ENCODE data around the gene C19orf38. TPM values are rescaled to one million over a fixed set of nuclear protein-coding genes. Genes with fewer than 3 reads are reported as not detected.

Gene C19orf38
- polyA plus RNA-seq, 1 donor from 2014 or later = 6.5 TPM

DNA sequence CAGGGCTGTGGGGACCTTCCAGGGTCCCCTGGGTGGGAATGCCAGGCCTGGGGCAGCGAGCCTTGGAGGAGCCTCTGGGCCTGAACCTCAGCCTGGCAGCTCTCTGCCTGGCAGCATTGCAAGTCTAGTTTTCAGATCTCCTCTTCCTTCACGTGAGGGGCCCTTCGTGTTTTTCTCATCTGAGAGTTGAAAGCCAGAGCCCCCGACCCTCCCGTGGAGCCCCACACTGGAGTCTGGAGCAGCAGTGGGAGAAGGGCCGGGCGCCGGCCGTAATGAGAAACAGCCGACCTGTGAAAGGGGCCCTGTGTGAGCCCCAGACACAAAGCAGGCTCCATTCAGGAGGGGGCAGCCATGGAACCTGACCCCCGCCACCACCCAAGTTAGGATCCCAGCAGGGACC lies 31.5 kb upstream of the C19orf38 start:
- no peaks in the 10 kb centered on the region for H3K9me3 Mint-ChIP-seq
- no peaks in the 10 kb centered on the region for H3K27me3 Mint-ChIP-seq
- H3K4me3 Mint-ChIP-seq = no peak overlapping the region
- H3K36me3 Mint-ChIP-seq = peaks cover 8% of the 10 kb centered on the region
- H3K4me1 Mint-ChIP-seq = peaks cover 0 to 5% (median 2%) of the 10 kb centered on the region in 3 donors
- no peak overlapping the region for H3K27ac Mint-ChIP-seq

DNA sequence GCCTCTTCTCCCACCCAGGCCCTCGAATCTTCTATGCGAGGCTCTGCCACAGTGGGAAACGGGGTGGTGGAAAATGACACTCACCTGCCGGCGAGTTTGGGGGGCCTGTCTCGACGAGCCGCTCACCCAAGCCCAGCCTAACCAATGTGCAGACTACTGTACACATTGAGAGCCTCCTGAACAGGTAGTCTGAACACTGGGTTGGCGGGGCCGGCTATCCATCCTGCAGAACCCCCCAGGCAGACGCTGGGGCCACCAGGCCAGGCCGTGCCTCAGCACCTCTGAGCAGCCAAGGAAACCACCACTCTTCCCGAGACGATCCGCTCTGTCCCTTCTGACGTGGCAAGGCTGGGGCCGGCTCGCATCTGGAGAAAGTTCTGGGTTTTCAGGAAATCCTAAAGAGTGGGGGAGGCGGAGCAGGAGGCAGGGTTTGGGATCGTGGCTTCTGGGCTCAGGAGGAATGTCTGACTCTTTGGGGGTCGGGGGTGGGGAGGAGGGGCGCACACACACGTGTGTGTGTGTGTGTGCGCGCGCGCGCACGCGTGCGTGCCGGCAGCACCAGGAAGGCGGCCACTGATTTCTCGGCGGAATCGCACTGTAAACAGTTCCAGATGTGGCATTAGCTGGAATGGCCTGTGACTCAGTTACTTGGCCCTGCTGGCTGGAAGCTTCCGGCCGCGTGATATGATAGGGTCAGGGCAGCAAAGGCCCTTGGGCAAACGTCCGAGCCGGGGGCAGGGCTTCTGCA lies 30.8 kb upstream of the C19orf38 start:
- H3K36me3 Mint-ChIP-seq = peaks cover 8% of the 10 kb centered on the region
- peaks cover 0 to 3% (median 2%) of the 10 kb centered on the region in 3 donors for H3K4me1 Mint-ChIP-seq
- H3K27ac Mint-ChIP-seq = no peak overlapping the region
- H3K4me3 Mint-ChIP-seq = no peak overlapping the region
- no peaks in the 10 kb centered on the region for H3K9me3 Mint-ChIP-seq
- no peaks in the 10 kb centered on the region for H3K27me3 Mint-ChIP-seq

DNA sequence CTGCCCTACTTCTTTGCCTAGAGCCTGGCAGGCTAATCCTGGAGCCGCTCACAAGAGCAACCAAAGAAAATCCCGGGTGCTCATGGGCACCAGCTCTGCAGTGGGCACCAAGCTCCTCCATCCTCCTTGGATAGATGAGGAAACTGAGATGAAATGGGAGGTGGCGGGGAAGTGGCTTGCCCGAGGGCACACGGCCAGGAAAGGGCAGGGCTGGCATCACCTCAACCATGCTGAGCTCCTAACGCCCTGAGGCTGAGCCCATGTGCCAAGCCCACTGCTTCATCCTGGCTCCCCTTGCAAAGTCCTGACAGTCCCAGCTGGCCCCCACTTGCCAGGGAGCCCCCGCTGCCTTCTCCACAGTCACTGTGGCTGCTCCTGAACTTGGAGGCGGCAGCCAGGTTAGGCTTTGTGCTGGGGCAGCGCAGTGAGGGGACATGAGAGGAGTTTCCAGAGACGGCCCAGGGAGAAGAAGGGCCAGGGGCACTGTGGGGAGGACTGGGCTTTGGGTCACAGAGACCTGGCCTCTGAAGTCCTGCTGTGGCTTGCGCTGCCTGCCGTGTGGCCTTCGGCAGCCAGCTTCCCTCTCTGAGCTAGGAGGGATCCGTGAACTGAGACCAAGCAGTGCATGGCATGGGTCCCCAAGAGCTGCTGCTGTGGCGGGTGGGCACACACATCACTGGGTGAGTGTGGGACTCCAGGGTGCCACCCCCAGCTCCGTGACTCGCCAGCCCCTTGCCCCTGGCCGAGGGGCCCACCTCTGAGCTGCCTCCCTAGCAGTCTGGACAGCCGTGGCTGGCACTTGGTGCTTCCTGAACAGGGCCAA lies 29.7 kb upstream of the C19orf38 start:
- H3K27me3 Mint-ChIP-seq = no peaks in the 10 kb centered on the region
- no peaks in the 10 kb centered on the region for H3K9me3 Mint-ChIP-seq
- H3K36me3 Mint-ChIP-seq = peaks cover 8% of the 10 kb centered on the region
- no peak overlapping the region for H3K4me3 Mint-ChIP-seq
- H3K4me1 Mint-ChIP-seq = peaks cover 0 to 2% (median 1%) of the 10 kb centered on the region in 3 donors
- no peak overlapping the region for H3K27ac Mint-ChIP-seq

DNA sequence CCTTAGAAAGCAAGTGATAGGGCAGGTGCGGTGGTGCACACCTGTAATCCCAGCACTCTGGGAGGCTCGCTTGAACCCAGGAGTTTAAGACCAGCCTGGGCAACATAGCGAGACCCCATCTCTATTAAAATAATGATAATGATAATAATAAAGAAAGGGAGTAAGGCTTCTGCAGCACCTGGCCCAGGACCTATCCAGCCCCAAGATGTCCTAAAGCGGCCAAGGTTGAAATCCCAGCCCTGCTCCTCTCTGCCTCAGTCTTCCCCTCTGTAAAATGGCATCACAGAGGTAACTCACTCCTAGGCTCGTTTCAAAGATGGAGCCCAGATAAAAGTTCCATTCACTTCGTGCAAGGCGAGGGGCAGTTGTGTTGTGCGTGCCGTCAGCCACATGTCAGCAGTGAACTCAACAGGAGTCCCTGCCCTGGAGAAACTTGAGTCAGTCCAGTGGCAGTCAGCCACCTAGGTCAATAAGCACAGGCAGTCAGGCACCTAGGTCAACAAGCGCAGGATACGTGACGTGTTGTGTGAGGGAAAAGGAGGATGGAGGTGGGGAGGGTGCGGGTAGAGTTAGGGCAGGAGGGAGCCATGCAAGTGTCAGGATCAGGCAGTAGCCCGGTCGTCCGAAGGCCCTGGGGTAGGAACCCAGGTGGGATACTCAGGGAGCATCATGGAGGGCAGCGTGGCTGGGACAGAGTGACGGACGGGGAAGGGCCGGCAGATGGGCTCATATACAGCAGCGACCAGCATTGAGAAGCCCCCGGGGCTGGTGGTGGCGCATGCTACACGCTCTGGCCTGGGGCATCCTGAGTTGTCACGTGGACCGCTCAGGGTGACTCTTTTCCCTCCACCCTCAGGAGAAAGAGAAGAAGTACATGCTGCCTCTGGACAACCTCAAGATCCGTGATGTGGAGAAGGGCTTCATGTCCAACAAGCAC lies 28.8 kb upstream of the C19orf38 start:
- peak overlapping the region in 2 of 3 donors; percentile 39 to 80 for H3K27ac Mint-ChIP-seq
- H3K27me3 Mint-ChIP-seq = no peaks in the 10 kb centered on the region
- peaks cover 8% of the 10 kb centered on the region for H3K36me3 Mint-ChIP-seq
- no peaks in the 10 kb centered on the region for H3K9me3 Mint-ChIP-seq
- H3K4me3 Mint-ChIP-seq = no peak overlapping the region
- H3K4me1 Mint-ChIP-seq = peaks cover 0 to 2% (median 1%) of the 10 kb centered on the region in 3 donors

DNA sequence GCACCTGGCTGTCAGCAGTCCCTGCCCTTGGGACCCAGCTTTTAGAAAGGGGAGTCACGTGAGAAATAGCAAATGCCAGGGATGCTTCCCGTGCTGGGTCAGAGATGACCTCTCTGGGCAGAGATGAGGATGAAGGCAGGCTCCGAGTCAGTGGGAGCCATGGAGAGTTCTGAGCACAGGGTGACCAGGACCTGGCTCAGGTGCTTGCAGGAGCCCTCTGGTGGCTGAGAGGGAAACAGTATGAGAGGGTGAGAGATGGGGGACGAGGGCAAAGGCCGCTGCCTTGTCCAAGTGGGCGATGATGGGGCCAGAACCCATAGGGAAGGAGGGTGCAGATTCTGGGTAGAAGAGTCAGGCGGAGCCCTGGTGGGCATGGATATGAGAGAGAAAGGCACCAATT lies 28.0 kb upstream of the C19orf38 start:
- peaks cover 0 to 1% (median 0%) of the 10 kb centered on the region in 3 donors for H3K4me1 Mint-ChIP-seq
- no peak overlapping the region for H3K4me3 Mint-ChIP-seq
- no peaks in the 10 kb centered on the region for H3K9me3 Mint-ChIP-seq
- peaks cover 8% of the 10 kb centered on the region for H3K36me3 Mint-ChIP-seq
- H3K27me3 Mint-ChIP-seq = no peaks in the 10 kb centered on the region
- peak overlapping the region in 2 of 3 donors; percentile 66 to 80 for H3K27ac Mint-ChIP-seq

DNA sequence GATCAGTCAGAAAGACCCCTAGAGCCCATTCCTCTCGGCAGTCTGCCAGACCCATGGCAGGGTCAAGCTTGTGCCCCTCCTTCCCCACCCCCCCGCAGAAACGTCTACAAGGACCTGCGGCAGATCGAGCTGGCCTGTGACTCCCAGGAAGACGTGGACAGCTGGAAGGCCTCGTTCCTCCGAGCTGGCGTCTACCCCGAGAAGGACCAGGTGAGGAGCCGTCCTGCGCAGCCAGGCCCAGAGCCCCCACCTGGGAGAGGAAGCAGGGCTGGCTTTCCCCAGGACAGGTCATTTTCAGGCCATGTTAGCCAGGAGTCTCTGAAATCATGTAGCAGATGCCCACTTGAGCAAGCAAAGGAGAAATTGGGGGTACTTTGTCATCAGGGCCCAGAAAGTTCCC lies 24.5 kb upstream of the C19orf38 start:
- Mint-ChIP-seq H3K27me3 (no peaks in the 10 kb centered on the region), H3K36me3 (peaks cover 13% of the 10 kb centered on the region), H3K27ac (no peak overlapping the region), H3K4me1 (peaks cover 0 to 1% (median 0%) of the 10 kb centered on the region in 3 donors), H3K9me3 (no peaks in the 10 kb centered on the region), H3K4me3 (no peak overlapping the region)

DNA sequence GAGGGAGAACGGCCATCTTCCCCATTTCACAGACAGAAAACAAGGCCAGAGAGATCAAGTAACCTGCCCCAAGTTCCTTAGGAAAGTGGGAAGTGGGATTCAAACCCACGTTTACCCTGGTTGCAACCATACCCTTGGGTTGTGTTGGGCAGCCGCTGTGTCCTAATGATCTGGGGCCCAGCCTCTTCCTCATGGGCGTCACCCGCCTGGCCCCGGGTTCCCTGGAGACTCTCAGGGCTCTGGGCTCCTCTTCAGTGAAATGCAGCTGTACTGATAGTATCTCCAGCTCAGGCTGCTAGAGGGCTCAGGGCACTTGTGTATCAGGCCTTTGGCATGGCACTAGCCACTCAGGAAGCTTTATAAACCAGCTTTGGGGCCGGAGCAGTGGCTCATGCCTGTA lies 22.0 kb upstream of the C19orf38 start:
- Mint-ChIP-seq H3K9me3 (no peaks in the 10 kb centered on the region), H3K27ac (no peak overlapping the region), H3K36me3 (peaks cover 5% of the 10 kb centered on the region), H3K4me3 (no peak overlapping the region), H3K4me1 (no peaks in the 10 kb centered on the region), H3K27me3 (no peaks in the 10 kb centered on the region)

DNA sequence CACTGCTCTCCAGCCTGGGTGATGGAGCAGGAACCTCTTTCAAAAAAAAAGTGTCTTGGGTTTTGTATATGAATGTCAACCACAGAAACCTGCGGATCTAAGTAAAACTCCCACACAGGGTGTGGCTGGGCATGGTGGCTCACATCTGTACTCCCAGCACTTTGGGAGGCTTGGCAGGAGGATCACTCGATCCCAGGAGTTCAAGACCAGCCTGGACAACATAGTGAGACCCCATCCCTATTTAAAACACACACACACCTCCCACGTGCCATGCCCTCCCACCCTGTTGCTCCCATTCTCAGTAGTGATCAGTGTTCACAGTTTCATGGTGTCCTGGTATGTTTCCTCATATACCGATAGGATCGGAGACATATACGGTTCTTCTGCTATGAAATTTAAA lies 21.4 kb upstream of the C19orf38 start:
- Mint-ChIP-seq H3K36me3 (peaks cover 5% of the 10 kb centered on the region), H3K9me3 (no peaks in the 10 kb centered on the region), H3K4me1 (no peaks in the 10 kb centered on the region), H3K4me3 (no peak overlapping the region), H3K27me3 (no peaks in the 10 kb centered on the region), H3K27ac (peak overlapping the region in 1 of 3 donors; percentile 74)

DNA sequence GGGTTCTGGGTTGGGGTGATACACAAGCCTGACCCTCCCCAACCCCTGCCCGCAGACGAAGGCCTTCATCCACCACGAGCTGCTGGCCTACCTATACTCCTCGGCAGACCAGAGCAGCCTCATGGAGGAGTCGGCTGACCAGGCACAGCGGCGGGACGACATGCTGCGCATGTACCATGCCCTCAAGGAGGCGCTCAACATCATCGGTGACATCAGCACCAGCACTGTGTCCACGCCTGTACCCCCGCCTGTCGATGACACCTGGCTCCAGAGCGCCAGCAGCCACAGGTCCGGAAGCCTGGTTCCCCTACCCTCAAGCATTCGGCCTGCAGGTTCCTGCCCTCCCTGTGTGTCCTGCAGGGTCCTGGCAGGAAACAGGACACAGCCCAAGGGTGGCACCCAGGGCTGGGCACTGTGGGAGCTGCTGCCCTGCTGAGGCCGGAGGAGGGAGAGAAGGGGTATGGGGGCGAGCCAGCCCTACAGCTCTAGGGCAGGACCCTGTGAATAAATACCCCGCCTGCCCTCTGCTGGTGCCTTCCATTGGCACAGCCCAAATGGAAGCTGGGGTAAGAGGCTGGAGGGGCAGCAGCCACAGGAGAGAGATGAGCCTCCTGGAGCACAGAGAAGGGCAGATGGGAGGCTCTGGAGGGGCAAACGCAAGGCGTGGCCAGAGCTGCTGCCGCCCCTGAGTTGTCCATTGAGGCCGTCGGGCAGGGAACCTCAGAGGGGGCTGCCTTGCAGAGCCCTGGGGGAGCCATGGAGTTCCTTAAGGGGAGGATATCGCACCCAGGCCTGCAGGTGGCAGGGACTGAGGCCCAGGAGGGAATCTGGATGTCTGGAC lies 19.0 kb upstream of the C19orf38 start:
- H3K4me1 Mint-ChIP-seq = no peaks in the 10 kb centered on the region
- peaks cover 5% of the 10 kb centered on the region for H3K36me3 Mint-ChIP-seq
- H3K27ac Mint-ChIP-seq = peak overlapping the region in 1 of 3 donors; percentile 86
- no peaks in the 10 kb centered on the region for H3K27me3 Mint-ChIP-seq
- no peak overlapping the region for H3K4me3 Mint-ChIP-seq
- H3K9me3 Mint-ChIP-seq = no peaks in the 10 kb centered on the region

DNA sequence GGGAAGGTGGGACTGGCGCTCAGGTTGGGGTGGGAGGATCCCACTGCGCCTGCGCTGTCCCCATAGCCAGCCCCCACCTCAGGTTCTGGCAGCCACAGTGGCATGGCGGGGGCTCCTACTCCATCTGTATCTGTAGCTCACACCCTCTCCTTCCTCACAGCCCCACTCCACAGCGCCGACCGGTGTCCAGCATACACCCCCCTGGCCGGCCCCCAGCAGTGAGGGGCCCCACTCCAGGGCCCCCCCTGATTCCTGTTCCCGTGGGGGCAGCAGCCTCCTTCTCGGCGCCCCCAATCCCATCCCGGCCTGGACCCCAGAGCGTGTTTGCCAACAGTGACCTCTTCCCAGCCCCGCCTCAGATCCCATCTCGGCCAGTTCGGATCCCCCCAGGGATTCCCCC lies 18.2 kb upstream of the C19orf38 start:
- no peak overlapping the region for H3K27ac Mint-ChIP-seq
- no peaks in the 10 kb centered on the region for H3K9me3 Mint-ChIP-seq
- peaks cover 5% of the 10 kb centered on the region for H3K36me3 Mint-ChIP-seq
- no peaks in the 10 kb centered on the region for H3K4me1 Mint-ChIP-seq
- H3K27me3 Mint-ChIP-seq = no peaks in the 10 kb centered on the region
- H3K4me3 Mint-ChIP-seq = peak overlapping the region in 1 of 4 donors; percentile 45

DNA sequence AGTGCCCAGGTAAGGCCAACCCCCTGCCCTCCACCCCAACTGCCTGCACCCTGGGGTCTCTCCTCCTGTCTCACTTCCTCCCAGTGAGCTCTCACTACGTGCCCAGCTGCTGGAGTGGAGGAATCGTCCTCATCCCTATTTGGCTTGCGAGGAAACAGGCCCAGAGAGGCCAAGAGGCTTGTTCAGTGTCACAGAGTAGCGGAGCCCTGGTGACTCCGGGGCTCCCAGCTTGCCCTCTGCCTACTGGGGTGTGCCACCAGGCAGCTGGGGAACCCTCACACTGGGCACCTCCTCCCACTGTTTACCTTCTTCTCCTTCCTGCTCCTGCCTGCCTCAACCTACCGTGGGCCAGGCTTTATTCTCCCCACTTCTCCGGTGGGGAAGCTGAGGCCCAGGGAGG lies 17.8 kb upstream of the C19orf38 start:
- H3K27me3 Mint-ChIP-seq = no peaks in the 10 kb centered on the region
- H3K4me3 Mint-ChIP-seq = peak overlapping the region in 1 of 4 donors; percentile 45
- peaks cover 0 to under 1% (median under 1%) of the 10 kb centered on the region in 3 donors for H3K4me1 Mint-ChIP-seq
- no peak overlapping the region for H3K27ac Mint-ChIP-seq
- H3K36me3 Mint-ChIP-seq = peaks cover 4% of the 10 kb centered on the region
- no peaks in the 10 kb centered on the region for H3K9me3 Mint-ChIP-seq

DNA sequence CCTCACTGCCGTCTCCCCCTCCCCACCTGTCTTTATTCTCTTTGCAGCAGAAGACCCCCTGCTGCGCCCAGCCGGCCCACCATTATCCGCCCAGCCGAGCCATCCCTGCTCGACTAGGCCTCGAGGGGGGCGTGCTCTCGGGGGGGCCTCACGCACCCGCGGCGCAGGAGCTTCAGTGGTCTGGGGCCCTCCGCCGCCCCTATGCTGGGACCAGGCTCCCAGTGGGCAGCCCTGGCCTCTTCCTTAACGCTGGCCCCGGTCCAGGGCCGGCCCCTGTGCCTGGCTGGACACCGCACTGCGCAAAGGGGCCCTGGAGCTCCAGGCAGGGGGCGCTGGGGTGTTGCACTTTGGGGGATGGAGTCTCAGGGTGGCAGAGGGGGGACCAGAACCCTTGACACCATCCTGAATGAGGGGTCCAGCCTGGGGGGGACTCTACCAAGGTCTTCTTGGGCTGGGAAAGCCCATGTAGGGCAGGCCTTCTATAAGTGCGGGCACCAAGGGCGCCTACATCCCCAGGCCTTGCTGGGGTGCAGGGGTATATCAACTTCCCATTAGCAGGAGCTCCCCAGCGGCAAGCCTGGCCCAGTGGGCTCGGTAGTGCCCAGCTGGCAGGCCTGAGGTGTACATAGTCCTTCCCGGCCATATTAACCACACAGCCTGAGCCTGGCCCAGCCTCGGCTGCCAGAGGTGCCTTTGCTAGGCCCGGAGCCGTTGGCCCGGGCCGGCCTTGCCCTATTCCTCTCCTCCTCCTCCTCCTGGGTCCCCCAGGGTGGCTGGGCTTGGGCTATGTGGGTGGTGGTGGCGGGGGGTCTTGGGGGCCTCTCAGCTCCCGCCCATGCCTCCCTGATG lies 17.1 kb upstream of the C19orf38 start:
- Mint-ChIP-seq H3K27ac (no peak overlapping the region), H3K36me3 (peaks cover 4% of the 10 kb centered on the region), H3K4me3 (no peak overlapping the region), H3K9me3 (no peaks in the 10 kb centered on the region), H3K27me3 (no peaks in the 10 kb centered on the region), H3K4me1 (peaks cover 1 to 3% (median 3%) of the 10 kb centered on the region in 3 donors)
